Coronary artery (tissue), 2 donors: Measurements from ENCODE around the gene B4GALNT2.
"Not testable (repeated sequence)": the region's sequence is repeated elsewhere in the genome, so short reads cannot be mapped to it uniquely, and the experiment has no call there.

Source experiments
- DNase-seq: peaks from one replicate; pipeline ENCODE4 v3.0.0-alpha.2; 2017; ENCODE audit warnings: low spot score
- H3K27ac ChIP-seq, 2 donors: fragments of 200-600 bp; sonication (generic); one replicate each; pipeline ENCODE4 v1.5.1; 2016 to 2019
- H3K4me3 ChIP-seq: fragments of 200-600 bp; sonication (generic); 2 replicates; pipeline ENCODE4 v1.5.1; 2016; ENCODE audit warnings: mild to moderate bottlenecking, moderate library complexity
- TF ChIP-seq, protein P1 (sequence below): fragments of 200-600 bp; sonication (generic); IDR thresholded peaks from one replicate; pipeline ENCODE4 v1.5.1; 2019; ENCODE audit warnings: antibody characterized with exemption

B4GALNT2 gene

DNA sequence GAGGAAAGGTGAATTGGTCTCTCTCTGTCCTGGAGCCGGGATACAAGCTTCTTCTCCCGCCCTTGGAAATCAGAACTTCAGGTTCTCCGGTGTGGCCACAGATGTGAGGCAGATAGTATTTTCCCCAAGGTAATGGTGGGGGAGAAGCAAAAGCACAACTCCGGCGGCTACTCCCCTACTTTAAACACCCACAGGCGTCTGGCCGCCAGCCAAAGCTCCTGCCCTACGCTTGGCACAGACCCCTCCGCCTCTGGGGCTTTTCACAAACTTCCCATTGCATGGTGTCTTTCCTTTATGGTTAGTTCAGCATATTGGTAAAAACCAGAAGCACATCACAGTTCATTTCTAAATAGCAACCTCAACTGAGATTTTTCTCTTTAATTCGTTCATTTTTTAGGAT is 39.4 kb upstream of the B4GALNT2 start:
- H3K27ac ChIP-seq, result no peak overlapping the region
- TF ChIP-seq, protein P1, sequence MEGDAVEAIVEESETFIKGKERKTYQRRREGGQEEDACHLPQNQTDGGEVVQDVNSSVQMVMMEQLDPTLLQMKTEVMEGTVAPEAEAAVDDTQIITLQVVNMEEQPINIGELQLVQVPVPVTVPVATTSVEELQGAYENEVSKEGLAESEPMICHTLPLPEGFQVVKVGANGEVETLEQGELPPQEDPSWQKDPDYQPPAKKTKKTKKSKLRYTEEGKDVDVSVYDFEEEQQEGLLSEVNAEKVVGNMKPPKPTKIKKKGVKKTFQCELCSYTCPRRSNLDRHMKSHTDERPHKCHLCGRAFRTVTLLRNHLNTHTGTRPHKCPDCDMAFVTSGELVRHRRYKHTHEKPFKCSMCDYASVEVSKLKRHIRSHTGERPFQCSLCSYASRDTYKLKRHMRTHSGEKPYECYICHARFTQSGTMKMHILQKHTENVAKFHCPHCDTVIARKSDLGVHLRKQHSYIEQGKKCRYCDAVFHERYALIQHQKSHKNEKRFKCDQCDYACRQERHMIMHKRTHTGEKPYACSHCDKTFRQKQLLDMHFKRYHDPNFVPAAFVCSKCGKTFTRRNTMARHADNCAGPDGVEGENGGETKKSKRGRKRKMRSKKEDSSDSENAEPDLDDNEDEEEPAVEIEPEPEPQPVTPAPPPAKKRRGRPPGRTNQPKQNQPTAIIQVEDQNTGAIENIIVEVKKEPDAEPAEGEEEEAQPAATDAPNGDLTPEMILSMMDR, result no peak
- DNase-seq, result no peak

GRCh38 chr17:49100601-49101000 is 32.0 kb upstream of the B4GALNT2 start:
- TF ChIP-seq, protein P1, result no peak
- no peak overlapping the region for H3K4me3 ChIP-seq
- no peak overlapping the region for H3K27ac ChIP-seq
- DNase-seq, result no peak

More for the DNA sequence above, 39.4 kb upstream of the B4GALNT2 start:
- no peak overlapping the region for H3K4me3 ChIP-seq

DNA sequence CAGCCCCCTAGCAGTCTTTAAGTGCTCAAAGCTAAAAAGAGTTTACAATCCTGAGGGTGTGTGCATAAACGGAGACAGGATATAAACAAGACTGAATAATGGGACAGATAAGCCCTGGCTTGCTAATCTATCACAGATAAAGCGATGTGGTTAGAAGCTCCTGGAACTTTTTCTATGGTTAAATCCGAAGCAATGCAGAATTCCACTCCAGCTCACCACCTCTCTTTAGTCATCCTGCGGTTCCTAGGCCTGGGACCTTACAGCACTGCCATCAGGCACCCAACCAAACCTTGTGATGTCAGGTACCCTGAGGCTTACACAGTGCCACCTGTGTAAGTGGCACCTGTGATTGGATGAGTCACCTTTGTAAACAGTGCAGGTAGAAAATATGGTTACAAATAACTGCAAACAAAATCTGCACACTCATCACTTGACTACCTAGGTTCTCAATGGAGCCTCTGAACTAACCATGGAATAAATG is 31.5 kb upstream of the B4GALNT2 start:
- no peak overlapping the region for H3K27ac ChIP-seq
- TF ChIP-seq, protein P1, result no peak

DNA sequence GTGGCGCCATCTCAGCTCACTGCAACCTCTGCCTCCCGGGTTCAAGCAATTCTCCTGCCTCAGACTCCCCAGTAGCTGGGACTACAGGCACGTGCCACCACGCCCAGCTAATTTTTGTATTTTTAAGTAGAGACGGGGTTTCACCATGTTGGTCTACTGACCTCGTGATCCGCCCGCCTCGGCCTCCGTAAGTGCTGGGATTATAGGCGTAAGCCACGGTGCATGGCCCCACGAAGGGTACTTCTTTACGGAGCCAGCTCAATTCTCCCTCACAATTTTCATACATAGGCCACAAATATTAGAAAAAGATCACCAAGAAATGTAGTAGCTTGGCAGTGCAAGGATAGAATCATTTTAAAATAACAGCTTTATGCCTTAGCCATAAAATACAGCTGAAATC is 29.2 kb upstream of the B4GALNT2 start:
- H3K4me3 ChIP-seq, H3K27ac ChIP-seq, DNase-seq: not testable (repeated sequence)

More for the DNA sequence above, 31.5 kb upstream of the B4GALNT2 start:
- no peak overlapping the region for H3K4me3 ChIP-seq
- DNase-seq, result no peak

- Histone ChIP-seq H3K4me3 (no peak overlapping the region), H3K27ac (no peak overlapping the region)
- TF ChIP-seq, protein P1, result no peak
- no peak for DNase-seq
Observed at GRCh38 chr17:49104511-49105074, 28.0 kb upstream of the B4GALNT2 start.

- TF ChIP-seq, protein P1, result no peak
- DNase-seq, result no peak
- H3K4me3 ChIP-seq, result no peak overlapping the region
- H3K27ac ChIP-seq, result no peak overlapping the region
Observed at GRCh38 chr17:49106321-49107210, 26.0 kb upstream of the B4GALNT2 start.

DNA sequence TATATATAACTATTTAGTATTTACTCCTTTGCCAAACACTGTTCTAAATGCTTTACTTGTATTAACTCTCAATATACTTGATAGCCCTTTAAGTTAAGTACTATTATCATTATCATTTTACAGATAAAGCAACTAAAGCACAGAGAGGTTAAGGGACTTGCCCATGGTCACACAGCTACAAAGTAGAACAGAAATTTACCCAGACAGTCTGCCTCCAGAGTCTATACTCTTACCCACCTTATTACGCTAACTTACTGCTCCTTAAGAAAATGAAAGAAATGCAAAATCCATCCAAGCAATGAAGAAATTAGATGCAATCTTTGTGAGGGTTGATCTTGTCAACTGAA is 25.4 kb upstream of the B4GALNT2 start:
- TF ChIP-seq, protein P1, result no peak
- no peak overlapping the region for H3K27ac ChIP-seq

More for the DNA sequence above, 25.4 kb upstream of the B4GALNT2 start:
- no peak for DNase-seq
- no peak overlapping the region for H3K4me3 ChIP-seq
